IMR-90 (cell line): Measurements from ENCODE around the gene KCNJ13. TPM values are rescaled to one million over a fixed set of nuclear protein-coding genes. Genes with fewer than 3 reads are reported as not detected.

ENCODE experiments used
- ATAC-seq: fragments of 200-7000 bp; cut with Tn5 transposase; 2 replicates; pipeline ENCODE4 v1.9.1; 2020; ENCODE audit warnings: low read depth, mild to moderate bottlenecking, moderate library complexity
- BruUV-seq: library from RNA; stranded (reverse); fragments of 400-500 nt; replicated peaks from 2 replicates; lab custom pipeline; 2021; lab: Mats Ljungman, UMichigan
- CTCF ChIA-PET: fragments of 300-600 bp; formaldehyde crosslinking; extraction: SDS; loops from one replicate; lab custom pipeline; 2021; ENCODE audit warnings: antibody characterized with exemption; lab: Yijun Ruan, JAX
- POLR2A ChIA-PET: fragments of 300-600 bp; sonication (Branson Sonifier 250); formaldehyde crosslinking; loops from one replicate; lab custom pipeline; 2022; ENCODE audit warnings: antibody characterized with exemption; ENCODE audit not compliant: unreplicated experiment; lab: Charles Lee
- DNase-seq: peaks from one replicate; pipeline ENCODE4 v3.0.0; 2013
- H2AFZ ChIP-seq: replicated peaks from 2 replicates; pipeline ENCODE3; 2013; ENCODE audit warnings: low read length, mild to moderate bottlenecking; ENCODE audit not compliant: poor library complexity
- H2AK5ac ChIP-seq: 2 replicates; pipeline ENCODE4 v1.6.1; 2013; ENCODE audit warnings: low read depth, low read length, inconsistent platforms
- H2AK9ac ChIP-seq: replicated peaks from 2 replicates; pipeline ENCODE3; 2013; ENCODE audit warnings: mild to moderate bottlenecking, low read depth, low read length, moderate library complexity; ENCODE audit not compliant: poor library complexity
- H2BK120ac ChIP-seq: 2 replicates; pipeline ENCODE4 v1.6.1; 2013; ENCODE audit warnings: low read depth, low read length, inconsistent platforms
- H2BK15ac ChIP-seq: 3 replicates; pipeline ENCODE4 v1.6.1; 2013; ENCODE audit warnings: low read depth, low read length, inconsistent platforms
- H2BK20ac ChIP-seq: 2 replicates; pipeline ENCODE4 v1.6.1; 2013; ENCODE audit warnings: low read depth, mild to moderate bottlenecking, inconsistent platforms, low read length, moderate library complexity
- H2BK5ac ChIP-seq: 2 replicates; pipeline ENCODE4 v1.6.1; 2013; ENCODE audit warnings: mild to moderate bottlenecking, low read depth, low read length, inconsistent platforms; ENCODE audit not compliant: poor library complexity, severe bottlenecking
- H3K14ac ChIP-seq: replicated peaks from 2 replicates; pipeline ENCODE4 v1.6.1; 2013; ENCODE audit warnings: low read depth, low read length, inconsistent platforms
- H3K18ac ChIP-seq: 2 replicates; pipeline ENCODE4 v1.6.1; 2013; ENCODE audit warnings: low read depth, low read length, control low read depth
- H3K23ac ChIP-seq: 2 replicates; pipeline ENCODE4 v1.6.1; 2013; ENCODE audit warnings: low read depth, low read length, inconsistent platforms
- H3K27ac ChIP-seq: 2 replicates; pipeline ENCODE4 v1.5.1; 2013; ENCODE audit warnings: mild to moderate bottlenecking, control low read depth, low read length; ENCODE audit not compliant: insufficient read depth
- H3K27me3 ChIP-seq: 2 replicates; pipeline ENCODE4 v1.6.1; 2013; ENCODE audit warnings: low read length; ENCODE audit not compliant: control insufficient read depth, insufficient read depth
- H3K36me3 ChIP-seq: 2 replicates; pipeline ENCODE4 v1.6.1; 2013; ENCODE audit warnings: low read length, mixed read lengths; ENCODE audit not compliant: control insufficient read depth, insufficient read depth
- H3K4ac ChIP-seq: 2 replicates; pipeline ENCODE4 v1.6.1; 2013; ENCODE audit warnings: low read depth, low read length, inconsistent platforms
- H3K4me1 ChIP-seq: 2 replicates; pipeline ENCODE4 v1.6.1; 2013; ENCODE audit warnings: low read length, mixed read lengths; ENCODE audit not compliant: control insufficient read depth, insufficient read depth
- H3K4me2 ChIP-seq: 2 replicates; pipeline ENCODE4 v1.6.1; 2013; ENCODE audit warnings: low read depth, mild to moderate bottlenecking, control low read depth, low read length, moderate library complexity
- H3K4me3 ChIP-seq: 2 replicates; pipeline ENCODE4 v1.5.1; 2013; ENCODE audit warnings: low read depth, mild to moderate bottlenecking, control low read depth, low read length, moderate library complexity; ENCODE audit not compliant: insufficient read depth
- H3K56ac ChIP-seq: 2 replicates; pipeline ENCODE4 v1.6.1; 2013; ENCODE audit warnings: low read length, inconsistent platforms; ENCODE audit not compliant: insufficient read depth; ENCODE audit errors: extremely low read depth
- H3K79me1 ChIP-seq, 2 experiments: 2 replicates each; pipeline ENCODE4 v1.6.1; 2013; ENCODE audit warnings: low read length in 2 of 2, inconsistent platforms in 1 of 2, low read depth in 1 of 2
- H3K9ac ChIP-seq: 2 replicates; pipeline ENCODE4 v1.6.1; 2013; ENCODE audit warnings: low read depth, low read length, control low read depth
- H3K9me1 ChIP-seq: 2 replicates; pipeline ENCODE4 v1.6.1; 2013; ENCODE audit warnings: low read length, inconsistent platforms; ENCODE audit not compliant: insufficient read depth
- H3K9me3 ChIP-seq: 2 replicates; pipeline ENCODE4 v1.6.1; 2013; ENCODE audit warnings: low read length; ENCODE audit not compliant: control insufficient read depth, insufficient read depth
- H4K20me1 ChIP-seq: 2 replicates; pipeline ENCODE4 v1.6.1; 2013; ENCODE audit warnings: low read length, inconsistent platforms; ENCODE audit not compliant: insufficient read depth
- H4K5ac ChIP-seq: 2 replicates; pipeline ENCODE4 v1.6.1; 2013; ENCODE audit warnings: mild to moderate bottlenecking, low read depth, low read length, control low read depth
- H4K8ac ChIP-seq, 2 experiments: 2 replicates each; pipeline ENCODE4 v1.6.1; 2013; ENCODE audit warnings: low read depth in 2 of 2, low read length in 2 of 2, control low read depth in 1 of 2, inconsistent platforms in 1 of 2
- H4K91ac ChIP-seq: 2 replicates; pipeline ENCODE4 v1.6.1; 2013; ENCODE audit warnings: low read depth, low read length, inconsistent platforms; ENCODE audit not compliant: insufficient read depth
- BHLHE40 ChIP-seq: fragments of 150-350 bp; IDR thresholded peaks from 2 replicates; pipeline ENCODE4 v1.6.1; 2016; ENCODE audit warnings: mild to moderate bottlenecking, low read depth, low read length
- CEBPB ChIP-seq: IDR thresholded peaks from 2 replicates; pipeline ENCODE4 v1.6.1; 2012; ENCODE audit warnings: low read depth, low read length, improper control_type of control experiment
- CHD1 ChIP-seq: IDR thresholded peaks from 2 replicates; pipeline ENCODE4 v1.6.1; 2012; ENCODE audit warnings: low read depth, low read length, improper control_type of control experiment
- CTCF ChIP-seq: conservative IDR thresholded peaks from 2 replicates; pipeline ENCODE4 v1.5.1; 2012; ENCODE audit warnings: mild to moderate bottlenecking, low read depth, low read length, improper control_type of control experiment
- ELK1 ChIP-seq: fragments of 150-350 bp; IDR thresholded peaks from 2 replicates; pipeline ENCODE4 v1.6.1; 2016; ENCODE audit warnings: low read depth, mild to moderate bottlenecking, low read length, moderate library complexity, borderline replicate concordance
- FOS ChIP-seq: fragments of 150-350 bp; IDR thresholded peaks from 2 replicates; pipeline ENCODE4 v1.6.1; 2016; ENCODE audit warnings: low read depth, low read length
- MAFK ChIP-seq: IDR thresholded peaks from 2 replicates; pipeline ENCODE4 v1.6.1; 2012; ENCODE audit warnings: low read depth, low read length, improper control_type of control experiment
- MAZ ChIP-seq: IDR thresholded peaks from 2 replicates; pipeline ENCODE4 v1.6.1; 2012; ENCODE audit warnings: low read depth, mild to moderate bottlenecking, low read length, improper control_type of control experiment, moderate library complexity, borderline replicate concordance
- MXI1 ChIP-seq: IDR thresholded peaks from 2 replicates; pipeline ENCODE4 v1.6.1; 2012; ENCODE audit warnings: low read depth, mild to moderate bottlenecking, low read length, moderate library complexity, borderline replicate concordance
- NFE2L2 ChIP-seq: fragments of 150-350 bp; IDR thresholded peaks from 2 replicates; pipeline ENCODE4 v1.6.1; 2016; ENCODE audit warnings: low read depth, mild to moderate bottlenecking, low read length
- POLR2A ChIP-seq: IDR thresholded peaks from 2 replicates; pipeline ENCODE4 v1.6.1; 2012; ENCODE audit warnings: mild to moderate bottlenecking, low read depth, low read length
- RAD21 ChIP-seq: IDR thresholded peaks from 2 replicates; pipeline ENCODE4 v1.6.1; 2012; ENCODE audit warnings: low read length, improper control_type of control experiment
- RCOR1 ChIP-seq: IDR thresholded peaks from 2 replicates; pipeline ENCODE4 v1.6.1; 2012; ENCODE audit warnings: mild to moderate bottlenecking, low read length, improper control_type of control experiment; ENCODE audit not compliant: insufficient replicate concordance
- RFX5 ChIP-seq: IDR thresholded peaks from 2 replicates; pipeline ENCODE4 v1.8.0; 2012; ENCODE audit warnings: low read depth, mild to moderate bottlenecking, low read length, moderate library complexity
- SMC3 ChIP-seq: fragments of 150-350 bp; IDR thresholded peaks from 2 replicates; pipeline ENCODE4 v1.6.1; 2016; ENCODE audit warnings: low read depth, mild to moderate bottlenecking, antibody characterized with exemption, low read length, moderate library complexity
- USF2 ChIP-seq: fragments of 150-350 bp; IDR thresholded peaks from 2 replicates; pipeline ENCODE4 v1.6.1; 2017; ENCODE audit warnings: mild to moderate bottlenecking, antibody characterized with exemption, low read length, low read depth
- WGBS, 2 experiments: methylation state at CpG; one replicate each; pipeline versions ENCODE4 v1.1.5 to v1.1.7; 2013; ENCODE audit warnings: missing lambda C conversion rate in 2 of 2; ENCODE audit not compliant: insufficient read length in 1 of 2; ENCODE audit errors: extremely low coverage in 2 of 2; 5-methylcytosine and 5-hydroxymethylcytosine counted together
- dilution Hi-C: fragments of 300-500 bp; cut with HindIII; formaldehyde crosslinking; loops from one replicate; pipeline ENCODE4 v1.14.3; 2018; ENCODE audit warnings: low sequenced_read_pairs; ENCODE audit not compliant: unreplicated experiment
- in situ Hi-C: fragments of 300-500 bp; cut with MboI; formaldehyde crosslinking; loops from 3 replicates; pipeline ENCODE4 v1.14.3; 2019; ENCODE audit warnings: low sequenced_read_pairs, inconsistent platforms, mixed read lengths
- intact Hi-C: fragments of 100-400 bp; cut with micrococcal nuclease; formaldehyde crosslinking; loops from 2 replicates; pipeline ENCODE4 v1.10.0; 2022
- polyA plus RNA-seq, 3 experiments: library from polyadenylated mRNA; depleted of rRNA; stranded (reverse); fragments of >200 nt; gene quantifications; 2 replicates each; pipeline ENCODE4 v1.2.3, GENCODE V29; 2012; ENCODE audit warnings: low replicate concordance in 1 of 3
- total RNA-seq: library from RNA; depleted of rRNA; stranded (reverse); fragments of >200 nt; gene quantifications from 2 replicates; pipeline ENCODE4 v1.2.3, GENCODE V29; 2012

Gene KCNJ13
- total and polyA plus RNA-seq, 2 of the 4 experiments (the other 2 are of a cell fraction), result not detected

GRCh38 chr2:232810444-232810843, 34.1 kb upstream of the KCNJ13 start:
- H4K91ac ChIP-seq, result no peak overlapping the region
- no peak overlapping the region for H3K4ac ChIP-seq
- no CpG with 5 or more reads among the region's 1 CpG for WGBS, 2 experiments
- ChIA-PET POLR2A (no interaction called here), CTCF (interaction anchor here (0.7 kb wide), 1 partner anchor 1926 kb away, joined by 4 read pairs; no protein-coding TSS in a partner anchor)
- peaks cover 22% of the 10 kb centered on the region for H3K36me3 ChIP-seq
- intact Hi-C loops (no loop called here), in situ Hi-C loops (no loop called here), dilution Hi-C loops (no loop called here)
- H3K18ac ChIP-seq, result no peak overlapping the region
- H3K23ac ChIP-seq, result no peak overlapping the region
- H2AK5ac ChIP-seq, result no peak overlapping the region
- peaks cover 1% of the 10 kb centered on the region; the same call in 1 of the 2 replicates for H3K4me1 ChIP-seq
- no peaks in the 10 kb centered on the region for H3K27me3 ChIP-seq
- no peak for DNase-seq
- TF ChIP-seq RFX5 (no peak), CHD1 (no peak), USF2 (no peak), BHLHE40 (no peak), CTCF (no peak), NFE2L2 (no peak), POLR2A (no peak), ELK1 (no peak), SMC3 (no peak), RAD21 (no peak), MAFK (no peak), MAZ (no peak), RCOR1 (no peak), MXI1 (no peak), FOS (no peak), CEBPB (no peak)
- peaks cover 0 to 8% of the 10 kb centered on the region in 2 experiments; a peak in 1 of 4 replicates for H3K79me1 ChIP-seq
- H4K5ac ChIP-seq, result no peak overlapping the region
- H2AFZ ChIP-seq, result no peak overlapping the region
- ATAC-seq, result no peak
- H3K4me2 ChIP-seq, result no peak overlapping the region
- H3K9me3 ChIP-seq, result no peaks in the 10 kb centered on the region
- H2BK120ac ChIP-seq, result no peak overlapping the region
- BruUV-seq, result no TSS peak
- no peak overlapping the region for H3K27ac ChIP-seq
- H2AK9ac ChIP-seq, result no peak overlapping the region
- no peak overlapping the region for H3K14ac ChIP-seq
- no peak overlapping the region for H4K8ac ChIP-seq
- H2BK20ac ChIP-seq, result no peak overlapping the region
- H2BK5ac ChIP-seq, result no peak overlapping the region
- no peak overlapping the region for H2BK15ac ChIP-seq
- H3K56ac ChIP-seq, result no peak overlapping the region
- H3K9ac ChIP-seq, result no peak overlapping the region
- no peaks in the 10 kb centered on the region for H4K20me1 ChIP-seq
- H3K9me1 ChIP-seq, result no peaks in the 10 kb centered on the region; the same call in 1 of the 2 replicates
- H3K4me3 ChIP-seq, result no peak overlapping the region
